Epithelial cell of proximal tubule (primary cell): ENCODE data around the gene HERC5. TPM values are rescaled to one million over a fixed set of nuclear protein-coding genes. Genes with fewer than 3 reads are reported as not detected.
"Not testable (repeated sequence)": the region's sequence is repeated elsewhere in the genome, so short reads cannot be mapped to it uniquely, and the experiment has no call there.

ENCODE experiments used
- DNase-seq: peaks from one replicate; pipeline ENCODE4 v3.0.0-alpha.2; 2011; ENCODE audit warnings: low read depth
- H3K4me3 ChIP-seq: 2 replicates; pipeline ENCODE4 v1.5.1; 2011; ENCODE audit warnings: low read depth, mild to moderate bottlenecking, low read length
- total RNA-seq: library from RNA; depleted of rRNA; stranded (reverse); fragments of >200 nt; gene quantifications from 2 replicates; pipeline ENCODE4 v1.2.3, GENCODE V29; 2015
- TF ChIP-seq, protein P1 (sequence below): conservative IDR thresholded peaks from 2 replicates; pipeline ENCODE4 v1.5.1; 2012; ENCODE audit warnings: low read depth, mild to moderate bottlenecking, low read length

The HERC5 gene
- total RNA-seq, 1 donor from 2014 or later = 2.0 TPM

GRCh38 chr4:88539322-88540068 is 82.6 kb downstream of the HERC5 start:
- H3K4me3 ChIP-seq, DNase-seq: not testable (repeated sequence)
- TF ChIP-seq, protein P1, sequence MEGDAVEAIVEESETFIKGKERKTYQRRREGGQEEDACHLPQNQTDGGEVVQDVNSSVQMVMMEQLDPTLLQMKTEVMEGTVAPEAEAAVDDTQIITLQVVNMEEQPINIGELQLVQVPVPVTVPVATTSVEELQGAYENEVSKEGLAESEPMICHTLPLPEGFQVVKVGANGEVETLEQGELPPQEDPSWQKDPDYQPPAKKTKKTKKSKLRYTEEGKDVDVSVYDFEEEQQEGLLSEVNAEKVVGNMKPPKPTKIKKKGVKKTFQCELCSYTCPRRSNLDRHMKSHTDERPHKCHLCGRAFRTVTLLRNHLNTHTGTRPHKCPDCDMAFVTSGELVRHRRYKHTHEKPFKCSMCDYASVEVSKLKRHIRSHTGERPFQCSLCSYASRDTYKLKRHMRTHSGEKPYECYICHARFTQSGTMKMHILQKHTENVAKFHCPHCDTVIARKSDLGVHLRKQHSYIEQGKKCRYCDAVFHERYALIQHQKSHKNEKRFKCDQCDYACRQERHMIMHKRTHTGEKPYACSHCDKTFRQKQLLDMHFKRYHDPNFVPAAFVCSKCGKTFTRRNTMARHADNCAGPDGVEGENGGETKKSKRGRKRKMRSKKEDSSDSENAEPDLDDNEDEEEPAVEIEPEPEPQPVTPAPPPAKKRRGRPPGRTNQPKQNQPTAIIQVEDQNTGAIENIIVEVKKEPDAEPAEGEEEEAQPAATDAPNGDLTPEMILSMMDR = peak; percentile 64

DNA sequence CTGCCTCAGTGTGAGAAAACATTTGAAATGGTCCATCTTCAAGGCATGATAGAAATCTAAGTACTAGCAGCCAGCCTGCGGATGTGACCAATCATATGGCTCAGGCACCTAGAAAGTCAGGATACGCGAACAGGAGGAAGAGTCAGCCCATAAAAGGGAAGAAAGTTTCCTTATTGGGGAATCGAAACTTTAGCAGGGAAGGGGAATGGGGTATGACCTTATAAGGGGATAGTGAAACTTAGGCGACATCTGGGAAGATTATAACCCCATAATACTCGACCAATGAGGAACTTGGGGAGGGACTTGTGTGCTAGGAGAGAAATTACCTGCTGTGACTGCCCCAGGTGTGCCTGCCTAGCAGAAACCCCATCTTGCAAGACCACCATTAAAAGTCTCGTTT is 92.9 kb downstream of the HERC5 start:
- H3K4me3 ChIP-seq = no peak overlapping the region
- TF ChIP-seq, protein P1 = no peak

More for the DNA sequence above, 92.9 kb downstream of the HERC5 start:
- no peak for DNase-seq

Other genes with a start within 250 kb of the HERC5 start
- gene PPM1K, start 172.6 kb upstream of the HERC5 start, total RNA-seq = 7.1 and 12.0 TPM in 2 replicates
- gene HERC6, start 78.3 kb upstream of the HERC5 start, total RNA-seq = 2.4 and 5.4 TPM in 2 replicates
- 32.9 and 57.2 TPM in 2 replicates for gene PYURF, start 66.7 kb downstream of the HERC5 start, total RNA-seq
- gene HERC3, start 135.4 kb downstream of the HERC5 start, total RNA-seq = 5.1 and 14.0 TPM in 2 replicates
- 1.4 and 3.5 TPM in 2 replicates for gene NAP1L5, start 240.7 kb downstream of the HERC5 start, total RNA-seq